Endodermal cell (in vitro differentiated cells): ENCODE results near the gene ZNF236. TPM values are rescaled to one million over a fixed set of nuclear protein-coding genes. Genes with fewer than 3 reads are reported as not detected.

Experiments
- DNase-seq: peaks from one replicate; pipeline ENCODE4 v3.0.0-alpha.2; 2017
- H3K27ac ChIP-seq: 2 replicates; pipeline ENCODE4 v1.5.1; 2013; ENCODE audit warnings: mild to moderate bottlenecking, low read depth, low read length, moderate library complexity
- H3K27me3 ChIP-seq: 2 replicates; pipeline ENCODE4 v1.6.1; 2013; ENCODE audit warnings: mild to moderate bottlenecking, low read length, moderate library complexity; ENCODE audit not compliant: insufficient read depth, control insufficient read depth, poor library complexity, severe bottlenecking
- H3K36me3 ChIP-seq: 2 replicates; pipeline ENCODE4 v1.7.0; 2013; ENCODE audit warnings: mild to moderate bottlenecking, low read length, moderate library complexity; ENCODE audit not compliant: control insufficient read depth, insufficient read depth
- H3K4me1 ChIP-seq: one replicate; pipeline ENCODE4 v1.7.0; 2013; ENCODE audit warnings: low read length; ENCODE audit not compliant: control insufficient read depth, insufficient read depth
- H3K4me3 ChIP-seq: 2 replicates; pipeline ENCODE4 v1.5.1; 2013; ENCODE audit warnings: mild to moderate bottlenecking, low read length, moderate library complexity
- H3K9ac ChIP-seq: 2 replicates; pipeline ENCODE4 v1.6.1; 2013; ENCODE audit warnings: mild to moderate bottlenecking, low read length, moderate library complexity; ENCODE audit not compliant: poor library complexity, severe bottlenecking; ENCODE audit errors: extremely low read depth
- H3K9me3 ChIP-seq: 2 replicates; pipeline ENCODE4 v1.6.1; 2013; ENCODE audit warnings: mild to moderate bottlenecking, low read length, moderate library complexity; ENCODE audit not compliant: control insufficient read depth
- H3K27ac Mint-ChIP-seq: 2 replicates; pipeline ENCODE4 v1.8.0; 2020; ENCODE audit warnings: mixed read lengths
- H3K27me3 Mint-ChIP-seq: 2 replicates; pipeline ENCODE4 v1.8.0; 2021; ENCODE audit warnings: mild to moderate bottlenecking, mixed read lengths; ENCODE audit not compliant: insufficient read depth
- H3K36me3 Mint-ChIP-seq: 2 replicates; pipeline ENCODE4 v1.8.0; 2020; ENCODE audit warnings: low read depth, mixed read lengths
- H3K4me1 Mint-ChIP-seq: 2 replicates; pipeline ENCODE4 v1.8.0; 2020; ENCODE audit warnings: mixed read lengths
- H3K4me3 Mint-ChIP-seq: 2 replicates; pipeline ENCODE4 v1.8.0; 2020; ENCODE audit warnings: mild to moderate bottlenecking, moderate library complexity, mixed read lengths
- H3K9me3 Mint-ChIP-seq: 2 replicates; pipeline ENCODE4 v1.8.0; 2020; ENCODE audit warnings: mild to moderate bottlenecking, mixed read lengths
- WGBS, 2 experiments: methylation state at CpG; one replicate each; pipeline versions ENCODE4 v1.1.5 to v1.1.7; 2013; ENCODE audit warnings: missing lambda C conversion rate in 2 of 2, mixed read lengths in 1 of 2; ENCODE audit not compliant: insufficient coverage in 1 of 2, insufficient read length in 1 of 2; 5-methylcytosine and 5-hydroxymethylcytosine counted together
- total RNA-seq, 2 donors: library from RNA; stranded (reverse); fragmentation: NEBNext Ultra II Directional in 1 of 2; extraction: Animal tissue kit (Norgen Biotek cat#: 25700) in 1 of 2; gene quantifications; 2 replicates in 1 of 2; 3 replicates in 1 of 2; pipeline ENCODE4 v1.2.1, GENCODE V29; 2021
- TF ChIP-seq, protein P1 (sequence below): fragments of 200-600 bp; sonication (generic); conservative IDR thresholded peaks from 2 replicates; pipeline ENCODE4 v1.5.0; 2021; ENCODE audit warnings: antibody characterized with exemption, mild to moderate bottlenecking

Gene ZNF236
- total RNA-seq, 2 donors from 2014 or later, result 27.0 to 28.3 TPM

DNA sequence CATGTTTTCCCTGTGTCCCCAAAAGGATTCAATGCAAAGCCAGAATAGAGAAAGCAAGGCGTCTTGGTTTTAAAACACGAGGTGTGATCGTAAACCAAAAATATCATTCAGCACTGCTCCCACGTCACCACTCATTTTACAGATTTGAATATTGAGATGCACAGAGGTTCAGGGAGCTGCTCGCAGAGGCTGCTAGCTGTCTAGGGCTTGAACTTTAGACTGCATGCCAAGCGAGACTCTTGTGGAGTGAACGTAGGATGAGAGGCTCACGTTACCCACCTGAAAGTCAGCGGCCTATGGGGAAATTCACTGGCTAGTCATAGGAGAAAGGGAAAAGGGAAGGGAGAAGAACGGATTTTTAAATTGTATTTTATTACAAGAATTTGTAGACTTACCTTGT, 180.1 kb downstream of the ZNF236 start:
- Mint-ChIP-seq H3K27ac (no peak overlapping the region), H3K27me3 (no peaks in the 10 kb centered on the region), H3K4me1 (peaks cover 9% of the 10 kb centered on the region), H3K4me3 (no peak overlapping the region), H3K36me3 (no peaks in the 10 kb centered on the region), H3K9me3 (no peaks in the 10 kb centered on the region)
- DNase-seq, result no peak
- WGBS, 2 experiments, result 90 to 96% methylated on average over 10 of the region's 10 CpGs
- Histone ChIP-seq H3K36me3 (no peaks in the 10 kb centered on the region), H3K4me3 (no peak overlapping the region), H3K27me3 (no peaks in the 10 kb centered on the region), H3K9me3 (no peaks in the 10 kb centered on the region), H3K4me1 (no peaks in the 10 kb centered on the region), H3K27ac (no peak overlapping the region), H3K9ac (no peak overlapping the region)
- TF ChIP-seq, protein P1, sequence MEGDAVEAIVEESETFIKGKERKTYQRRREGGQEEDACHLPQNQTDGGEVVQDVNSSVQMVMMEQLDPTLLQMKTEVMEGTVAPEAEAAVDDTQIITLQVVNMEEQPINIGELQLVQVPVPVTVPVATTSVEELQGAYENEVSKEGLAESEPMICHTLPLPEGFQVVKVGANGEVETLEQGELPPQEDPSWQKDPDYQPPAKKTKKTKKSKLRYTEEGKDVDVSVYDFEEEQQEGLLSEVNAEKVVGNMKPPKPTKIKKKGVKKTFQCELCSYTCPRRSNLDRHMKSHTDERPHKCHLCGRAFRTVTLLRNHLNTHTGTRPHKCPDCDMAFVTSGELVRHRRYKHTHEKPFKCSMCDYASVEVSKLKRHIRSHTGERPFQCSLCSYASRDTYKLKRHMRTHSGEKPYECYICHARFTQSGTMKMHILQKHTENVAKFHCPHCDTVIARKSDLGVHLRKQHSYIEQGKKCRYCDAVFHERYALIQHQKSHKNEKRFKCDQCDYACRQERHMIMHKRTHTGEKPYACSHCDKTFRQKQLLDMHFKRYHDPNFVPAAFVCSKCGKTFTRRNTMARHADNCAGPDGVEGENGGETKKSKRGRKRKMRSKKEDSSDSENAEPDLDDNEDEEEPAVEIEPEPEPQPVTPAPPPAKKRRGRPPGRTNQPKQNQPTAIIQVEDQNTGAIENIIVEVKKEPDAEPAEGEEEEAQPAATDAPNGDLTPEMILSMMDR, result no peak

DNA sequence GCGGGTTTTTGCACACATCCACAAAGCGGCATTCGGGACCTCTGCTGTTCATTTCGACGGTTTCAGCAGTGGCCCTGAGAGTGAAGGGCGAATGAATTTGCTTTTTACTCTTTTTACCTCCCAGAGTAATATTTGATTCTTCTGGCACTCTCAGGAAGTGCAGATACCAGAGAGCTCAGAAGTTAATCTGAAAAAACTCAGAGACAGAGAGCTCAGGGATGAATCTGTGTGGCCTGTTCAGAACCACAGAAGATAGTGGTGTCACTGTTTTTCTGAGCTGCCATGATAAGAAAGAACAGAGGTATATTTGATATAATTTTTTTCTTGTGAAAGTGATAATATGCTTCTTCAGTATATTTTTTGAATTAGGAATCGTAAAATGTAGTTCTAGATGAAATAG, 181.0 kb downstream of the ZNF236 start:
- H3K27me3 Mint-ChIP-seq, result no peaks in the 10 kb centered on the region
- H3K9me3 Mint-ChIP-seq, result no peaks in the 10 kb centered on the region
- TF ChIP-seq, protein P1, result no peak
- WGBS, 2 experiments, result 89 to 92% methylated on average over 5 to 7 of the region's 7 CpGs
- H3K27me3 ChIP-seq, result no peaks in the 10 kb centered on the region
- H3K4me1 Mint-ChIP-seq, result peaks cover 11% of the 10 kb centered on the region
- no peak overlapping the region for H3K9ac ChIP-seq
- no peak for DNase-seq
- H3K36me3 ChIP-seq, result no peaks in the 10 kb centered on the region
- no peaks in the 10 kb centered on the region for H3K4me1 ChIP-seq
- no peak overlapping the region for H3K4me3 Mint-ChIP-seq
- no peak overlapping the region for H3K4me3 ChIP-seq
- H3K27ac Mint-ChIP-seq, result no peak overlapping the region
- no peaks in the 10 kb centered on the region for H3K9me3 ChIP-seq
- H3K27ac ChIP-seq, result no peak overlapping the region
- no peaks in the 10 kb centered on the region for H3K36me3 Mint-ChIP-seq

DNA sequence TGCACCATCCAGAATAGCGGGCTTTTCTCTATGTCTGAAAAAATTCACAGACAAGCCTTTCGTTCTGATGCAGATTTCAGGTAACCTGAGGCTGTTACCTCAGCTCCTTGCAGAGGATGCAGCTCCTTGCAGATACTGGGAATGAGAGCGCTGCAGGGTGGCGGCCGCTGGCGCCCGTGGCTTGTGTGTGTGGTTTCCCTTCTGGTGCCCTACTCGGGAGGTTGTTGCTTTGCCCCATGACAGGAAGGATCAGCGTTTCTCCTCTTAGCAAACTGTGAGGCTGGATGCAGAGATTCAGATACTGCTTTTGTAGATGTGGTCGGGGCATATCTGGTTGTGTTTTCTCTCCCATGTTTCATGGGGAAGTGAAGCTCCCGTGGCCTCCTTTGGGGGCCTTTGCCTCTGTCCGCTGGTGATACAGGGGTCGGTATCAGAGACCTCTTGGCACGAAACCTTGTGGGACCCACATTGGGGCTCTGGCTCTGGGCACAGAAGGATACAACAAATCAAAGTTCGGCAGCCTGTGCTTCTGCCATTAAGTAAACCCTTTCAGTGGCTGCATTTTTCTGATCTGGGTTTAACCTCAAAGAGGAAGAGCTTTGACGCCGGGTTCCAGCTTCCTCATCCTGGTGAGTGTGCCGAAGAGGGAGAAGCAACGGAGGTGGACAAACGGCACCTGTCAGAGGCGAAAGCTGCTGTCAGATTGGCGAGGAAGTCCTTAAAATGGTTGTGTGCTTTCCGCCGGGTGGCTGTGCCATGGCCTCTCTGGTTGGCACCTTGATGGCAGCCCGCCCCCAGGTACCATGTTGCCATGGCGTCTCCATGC, 182.4 kb downstream of the ZNF236 start:
- Mint-ChIP-seq H3K9me3 (no peaks in the 10 kb centered on the region), H3K27ac (no peak overlapping the region), H3K36me3 (no peaks in the 10 kb centered on the region), H3K4me3 (no peak overlapping the region), H3K27me3 (no peaks in the 10 kb centered on the region), H3K4me1 (peaks cover 11% of the 10 kb centered on the region)
- no peaks in the 10 kb centered on the region for H3K9me3 ChIP-seq
- H3K4me1 ChIP-seq, result no peaks in the 10 kb centered on the region
- H3K4me3 ChIP-seq, result no peak overlapping the region
- DNase-seq, result no peak
- H3K36me3 ChIP-seq, result no peaks in the 10 kb centered on the region
- no peaks in the 10 kb centered on the region for H3K27me3 ChIP-seq
- H3K27ac ChIP-seq, result no peak overlapping the region
- 90 to 93% methylated on average over 24 to 26 of the region's 26 CpGs for WGBS, 2 experiments
- H3K9ac ChIP-seq, result no peak overlapping the region
- TF ChIP-seq, protein P1, result no peak
